ENCODE data around the gene COQ10A.

GRCh38 chr12:56288705-56289387 lies 22.1 kb downstream of the COQ10A start:
- no peak for TF ChIP-seq NR1H2 (CRISPR knock-in tag; IDR thresholded peaks at IDR 0.05)
- TF ChIP-seq CREM (CRISPR knock-in tag; IDR thresholded peaks at IDR 0.05) = no peak
- TF ChIP-seq ZNF512 (CRISPR knock-in tag; IDR thresholded peaks at IDR 0.05; ENCODE audit: borderline replicate concordance) = no peak
- TF ChIP-seq TCF7 (CRISPR knock-in tag; IDR thresholded peaks at IDR 0.05; ENCODE audit: low read depth) = no peak
- TF ChIP-seq TEAD1 (CRISPR knock-in tag; IDR thresholded peaks at IDR 0.05) = no peak
- no peak for TF ChIP-seq SP1 (CRISPR knock-in tag; conservative IDR thresholded peaks at IDR 0.05)
- TF ChIP-seq NFYB (CRISPR knock-in tag; conservative IDR thresholded peaks at IDR 0.05; ENCODE audit: low read depth) = no peak
- TF ChIP-seq CTCF (IDR thresholded peaks at IDR 0.05) = no peak
- TF ChIP-seq USF2 (CRISPR knock-in tag; IDR thresholded peaks at IDR 0.05) = no peak
- no peak for TF ChIP-seq USF1 (CRISPR knock-in tag; IDR thresholded peaks at IDR 0.05)
- no peak for TF ChIP-seq ZNF219 (CRISPR knock-in tag; IDR thresholded peaks at IDR 0.05; ENCODE audit: borderline replicate concordance)
- TF ChIP-seq ATF3 (CRISPR knock-in tag; conservative IDR thresholded peaks at IDR 0.05) = no peak
